ENCODE measurements around the gene MRPS9.

MRPS9 gene

GRCh38 chr2:105125428-105125827, 87.6 kb downstream of the MRPS9 start:
- TF ChIP-seq ZNF274 (IDR thresholded peaks at IDR 0.05; ENCODE audit: low read depth, low read length), result no peak
- no peak overlapping the region for H3K4me3 ChIP-seq (ENCODE audit: low read length)

- TF ChIP-seq ZNF274 (IDR thresholded peaks at IDR 0.05; ENCODE audit: low read depth, low read length), result no peak
Measured at GRCh38 chr2:105125920-105126319, 88.1 kb downstream of the MRPS9 start.

GRCh38 chr2:105126336-105126735, 88.5 kb downstream of the MRPS9 start:
- no peak for TF ChIP-seq ZNF274 (IDR thresholded peaks at IDR 0.05; ENCODE audit: low read depth, low read length)
- H3K4me3 ChIP-seq (ENCODE audit: low read length), result no peak overlapping the region

More at GRCh38 chr2:105125920-105126319, 88.1 kb downstream of the MRPS9 start:
- H3K4me3 ChIP-seq (ENCODE audit: low read length), result no peak overlapping the region

- no peak for TF ChIP-seq ZNF274 (IDR thresholded peaks at IDR 0.05; ENCODE audit: low read depth, low read length)
- no peak overlapping the region for H3K4me3 ChIP-seq (ENCODE audit: low read length)
Measured at GRCh38 chr2:105127289-105127915, 89.5 kb downstream of the MRPS9 start.

- TF ChIP-seq ZNF274 (IDR thresholded peaks at IDR 0.05; ENCODE audit: low read depth, low read length), result no peak
- no peak overlapping the region for H3K4me3 ChIP-seq (ENCODE audit: low read length)
Measured at GRCh38 chr2:105129722-105130232, 91.9 kb downstream of the MRPS9 start.

GRCh38 chr2:105130546-105130945, 92.7 kb downstream of the MRPS9 start:
- TF ChIP-seq ZNF274 (IDR thresholded peaks at IDR 0.05; ENCODE audit: low read depth, low read length), result no peak
- H3K4me3 ChIP-seq (ENCODE audit: low read length), result no peak overlapping the region

GRCh38 chr2:105134081-105134480, 96.2 kb downstream of the MRPS9 start:
- TF ChIP-seq ZNF274 (IDR thresholded peaks at IDR 0.05; ENCODE audit: low read depth, low read length), result no peak
- no peak overlapping the region for H3K4me3 ChIP-seq (ENCODE audit: low read length)

- TF ChIP-seq ZNF274 (IDR thresholded peaks at IDR 0.05; ENCODE audit: low read depth, low read length), result no peak
- no peak overlapping the region for H3K4me3 ChIP-seq (ENCODE audit: low read length)
Measured at GRCh38 chr2:105135436-105135835, 97.6 kb downstream of the MRPS9 start.

- H3K4me3 ChIP-seq (ENCODE audit: low read length), result no peak overlapping the region
- TF ChIP-seq ZNF274 (IDR thresholded peaks at IDR 0.05; ENCODE audit: low read depth, low read length), result no peak
Measured at GRCh38 chr2:105136394-105136793, 98.5 kb downstream of the MRPS9 start.

GRCh38 chr2:105138643-105139042, 100.8 kb downstream of the MRPS9 start:
- no peak overlapping the region for H3K4me3 ChIP-seq (ENCODE audit: low read length)
- no peak for TF ChIP-seq ZNF274 (IDR thresholded peaks at IDR 0.05; ENCODE audit: low read depth, low read length)

- no peak overlapping the region for H3K4me3 ChIP-seq (ENCODE audit: low read length)
- no peak for TF ChIP-seq ZNF274 (IDR thresholded peaks at IDR 0.05; ENCODE audit: low read depth, low read length)
Measured at GRCh38 chr2:105139556-105140239, 101.8 kb downstream of the MRPS9 start.

- no peak for TF ChIP-seq ZNF274 (IDR thresholded peaks at IDR 0.05; ENCODE audit: low read depth, low read length)
- H3K4me3 ChIP-seq (ENCODE audit: low read length), result no peak overlapping the region
Measured at GRCh38 chr2:105140240-105140568, 102.3 kb downstream of the MRPS9 start.

- no peak overlapping the region for H3K4me3 ChIP-seq (ENCODE audit: low read length)
- no peak for TF ChIP-seq ZNF274 (IDR thresholded peaks at IDR 0.05; ENCODE audit: low read depth, low read length)
Measured at GRCh38 chr2:105141099-105141614, 103.3 kb downstream of the MRPS9 start.

- TF ChIP-seq ZNF274 (IDR thresholded peaks at IDR 0.05; ENCODE audit: low read depth, low read length), result no peak
Measured at GRCh38 chr2:105142239-105142638, 104.4 kb downstream of the MRPS9 start.

GRCh38 chr2:105143094-105143466, 105.2 kb downstream of the MRPS9 start:
- no peak for TF ChIP-seq ZNF274 (IDR thresholded peaks at IDR 0.05; ENCODE audit: low read depth, low read length)
- H3K4me3 ChIP-seq (ENCODE audit: low read length), result no peak overlapping the region

More at GRCh38 chr2:105142239-105142638, 104.4 kb downstream of the MRPS9 start:
- no peak overlapping the region for H3K4me3 ChIP-seq (ENCODE audit: low read length)
